ENCODE data around the gene PPP6R3. TPM values are rescaled to one million over a fixed set of nuclear protein-coding genes. Genes with fewer than 3 reads are reported as not detected.
A peak's percentile ranks its signal among the peaks of the same experiment; 100 is the strongest.

PPP6R3 gene
- total RNA-seq, 1 experiment from 2014 or later: 140 TPM

GRCh38 chr11:68583041-68583446 lies 122.5 kb downstream of the PPP6R3 start:
- H3K4me3 ChIP-seq (ENCODE audit: low read length): no peak overlapping the region
- no peak overlapping the region for H2AFZ ChIP-seq (ENCODE audit: low read length)
- H3K36me3 ChIP-seq (ENCODE audit: insufficient read depth, low read length): peaks cover 38% of the 10 kb centered on the region
- no peak overlapping the region for H3K9ac ChIP-seq (ENCODE audit: low read length)
- H3K27me3 ChIP-seq (ENCODE audit: low read length): no peaks in the 10 kb centered on the region
- H4K20me1 ChIP-seq (ENCODE audit: insufficient read depth, low read depth, low read length): 0 out of 2 replicates have a peak, but pooled peaks cover 4% of the 10 kb centered on the region
- H3K9me2 ChIP-seq (replicated peaks; ENCODE audit: insufficient read depth, low read length): no peaks in the 10 kb centered on the region
- H3K4me2 ChIP-seq (ENCODE audit: low read depth, low read length, poor library complexity, severe bottlenecking): no peak overlapping the region
- peaks cover 73% of the 10 kb centered on the region for H3K79me2 ChIP-seq (ENCODE audit: low read length)
- no peak overlapping the region for H3K27ac ChIP-seq (ENCODE audit: low read length)
- DNase-seq: no peak
- H3K4me1 ChIP-seq (ENCODE audit: low read length): peaks cover 3% of the 10 kb centered on the region; the same call in 1 of the 2 replicates
- H3K9me3 ChIP-seq (ENCODE audit: low read length): no peaks in the 10 kb centered on the region

GRCh38 chr11:68584097-68584496 lies 123.5 kb downstream of the PPP6R3 start:
- DNase-seq: peak; percentile 85
- H3K79me2 ChIP-seq (ENCODE audit: low read length): peaks cover 62% of the 10 kb centered on the region
- no peaks in the 10 kb centered on the region for H3K9me3 ChIP-seq (ENCODE audit: low read length)
- H3K27ac ChIP-seq (ENCODE audit: low read length): no peak overlapping the region
- no peak overlapping the region for H3K4me2 ChIP-seq (ENCODE audit: low read depth, low read length, poor library complexity, severe bottlenecking)
- H3K4me1 ChIP-seq (ENCODE audit: low read length): peaks cover 3% of the 10 kb centered on the region; the same call in 1 of the 2 replicates
- 0 out of 2 replicates have a peak, but pooled peaks cover 4% of the 10 kb centered on the region for H4K20me1 ChIP-seq (ENCODE audit: insufficient read depth, low read depth, low read length)
- no peak overlapping the region for H2AFZ ChIP-seq (ENCODE audit: low read length)
- H3K9me2 ChIP-seq (replicated peaks; ENCODE audit: insufficient read depth, low read length): no peaks in the 10 kb centered on the region
- no peak overlapping the region for H3K9ac ChIP-seq (ENCODE audit: low read length)
- no peaks in the 10 kb centered on the region for H3K27me3 ChIP-seq (ENCODE audit: low read length)
- peaks cover 30% of the 10 kb centered on the region for H3K36me3 ChIP-seq (ENCODE audit: insufficient read depth, low read length)
- no peak overlapping the region for H3K4me3 ChIP-seq (ENCODE audit: low read length)

- DNase-seq: no peak
- Histone ChIP-seq H3K79me2 (ENCODE audit: low read length) (peaks cover 54% of the 10 kb centered on the region), H3K9me2 (replicated peaks; ENCODE audit: insufficient read depth, low read length) (no peaks in the 10 kb centered on the region), H2AFZ (ENCODE audit: low read length) (no peak overlapping the region), H3K4me3 (ENCODE audit: low read length) (no peak overlapping the region), H3K27ac (ENCODE audit: low read length) (no peak overlapping the region), H3K9ac (ENCODE audit: low read length) (no peak overlapping the region), H4K20me1 (ENCODE audit: insufficient read depth, low read depth, low read length) (0 out of 2 replicates have a peak, but pooled peaks cover 4% of the 10 kb centered on the region), H3K36me3 (ENCODE audit: insufficient read depth, low read length) (peaks cover 25% of the 10 kb centered on the region), H3K9me3 (ENCODE audit: low read length) (no peaks in the 10 kb centered on the region), H3K4me1 (ENCODE audit: low read length) (peaks cover 3% of the 10 kb centered on the region; the same call in 1 of the 2 replicates), H3K27me3 (ENCODE audit: low read length) (no peaks in the 10 kb centered on the region), H3K4me2 (ENCODE audit: low read depth, low read length, poor library complexity, severe bottlenecking) (no peak overlapping the region)
Measured at GRCh38 chr11:68584991-68585524, 124.5 kb downstream of the PPP6R3 start.

- Histone ChIP-seq H3K9me2 (replicated peaks; ENCODE audit: insufficient read depth, low read length) (no peaks in the 10 kb centered on the region), H3K79me2 (ENCODE audit: low read length) (peaks cover 32% of the 10 kb centered on the region)
- no peak for DNase-seq
Measured at GRCh38 chr11:68589547-68590216, 129.1 kb downstream of the PPP6R3 start.

GRCh38 chr11:68591719-68592118 lies 131.2 kb downstream of the PPP6R3 start:
- H3K4me1 ChIP-seq (ENCODE audit: low read length): no peaks in the 10 kb centered on the region
- H3K9ac ChIP-seq (ENCODE audit: low read length): no peak overlapping the region
- no peaks in the 10 kb centered on the region for H3K9me3 ChIP-seq (ENCODE audit: low read length)
- no peak overlapping the region for H3K27ac ChIP-seq (ENCODE audit: low read length)
- H3K36me3 ChIP-seq (ENCODE audit: insufficient read depth, low read length): peaks cover 37% of the 10 kb centered on the region; the same call in 1 of the 2 replicates
- no peaks in the 10 kb centered on the region for H3K9me2 ChIP-seq (replicated peaks; ENCODE audit: insufficient read depth, low read length)
- no peaks in the 10 kb centered on the region for H3K27me3 ChIP-seq (ENCODE audit: low read length)
- no peak overlapping the region for H3K4me2 ChIP-seq (ENCODE audit: low read depth, low read length, poor library complexity, severe bottlenecking)
- H3K79me2 ChIP-seq (ENCODE audit: low read length): 0 out of 2 replicates have a peak, but pooled peaks cover 17% of the 10 kb centered on the region
- no peak overlapping the region for H3K4me3 ChIP-seq (ENCODE audit: low read length)
- no peak overlapping the region for H2AFZ ChIP-seq (ENCODE audit: low read length)
- no peak for DNase-seq
- no peaks in the 10 kb centered on the region for H4K20me1 ChIP-seq (ENCODE audit: insufficient read depth, low read depth, low read length)

More at GRCh38 chr11:68589547-68590216, 129.1 kb downstream of the PPP6R3 start:
- Histone ChIP-seq H3K4me1 (ENCODE audit: low read length) (no peaks in the 10 kb centered on the region), H4K20me1 (ENCODE audit: insufficient read depth, low read depth, low read length) (no peaks in the 10 kb centered on the region), H3K27me3 (ENCODE audit: low read length) (no peaks in the 10 kb centered on the region), H3K27ac (ENCODE audit: low read length) (no peak overlapping the region), H3K36me3 (ENCODE audit: insufficient read depth, low read length) (peaks cover 35% of the 10 kb centered on the region), H3K4me3 (ENCODE audit: low read length) (no peak overlapping the region), H2AFZ (ENCODE audit: low read length) (no peak overlapping the region), H3K9ac (ENCODE audit: low read length) (no peak overlapping the region), H3K9me3 (ENCODE audit: low read length) (no peaks in the 10 kb centered on the region), H3K4me2 (ENCODE audit: low read depth, low read length, poor library complexity, severe bottlenecking) (no peak overlapping the region)

- H3K4me2 ChIP-seq (ENCODE audit: low read depth, low read length, poor library complexity, severe bottlenecking): no peak overlapping the region
- H3K36me3 ChIP-seq (ENCODE audit: insufficient read depth, low read length): peaks cover 49% of the 10 kb centered on the region
- H3K9ac ChIP-seq (ENCODE audit: low read length): no peak overlapping the region
- H3K4me1 ChIP-seq (ENCODE audit: low read length): no peaks in the 10 kb centered on the region
- H3K4me3 ChIP-seq (ENCODE audit: low read length): no peak overlapping the region
- no peaks in the 10 kb centered on the region for H4K20me1 ChIP-seq (ENCODE audit: insufficient read depth, low read depth, low read length)
- no peaks in the 10 kb centered on the region for H3K27me3 ChIP-seq (ENCODE audit: low read length)
- 0 out of 2 replicates have a peak, but pooled peaks cover 7% of the 10 kb centered on the region for H3K79me2 ChIP-seq (ENCODE audit: low read length)
- no peaks in the 10 kb centered on the region for H3K9me2 ChIP-seq (replicated peaks; ENCODE audit: insufficient read depth, low read length)
- no peaks in the 10 kb centered on the region for H3K9me3 ChIP-seq (ENCODE audit: low read length)
- no peak for DNase-seq
- no peak overlapping the region for H3K27ac ChIP-seq (ENCODE audit: low read length)
- no peak overlapping the region for H2AFZ ChIP-seq (ENCODE audit: low read length)
Measured at GRCh38 chr11:68593441-68593840, 132.9 kb downstream of the PPP6R3 start.

GRCh38 chr11:68594123-68594522 lies 133.6 kb downstream of the PPP6R3 start:
- H3K79me2 ChIP-seq (ENCODE audit: low read length): 0 out of 2 replicates have a peak, but pooled peaks cover 7% of the 10 kb centered on the region
- H4K20me1 ChIP-seq (ENCODE audit: insufficient read depth, low read depth, low read length): no peaks in the 10 kb centered on the region
- H3K27me3 ChIP-seq (ENCODE audit: low read length): no peaks in the 10 kb centered on the region
- no peaks in the 10 kb centered on the region for H3K9me2 ChIP-seq (replicated peaks; ENCODE audit: insufficient read depth, low read length)
- no peak overlapping the region for H3K27ac ChIP-seq (ENCODE audit: low read length)
- H3K4me2 ChIP-seq (ENCODE audit: low read depth, low read length, poor library complexity, severe bottlenecking): no peak overlapping the region
- no peak overlapping the region for H2AFZ ChIP-seq (ENCODE audit: low read length)
- no peaks in the 10 kb centered on the region for H3K4me1 ChIP-seq (ENCODE audit: low read length)
- H3K4me3 ChIP-seq (ENCODE audit: low read length): no peak overlapping the region
- no peaks in the 10 kb centered on the region for H3K9me3 ChIP-seq (ENCODE audit: low read length)
- no peak overlapping the region for H3K9ac ChIP-seq (ENCODE audit: low read length)
- H3K36me3 ChIP-seq (ENCODE audit: insufficient read depth, low read length): peaks cover 56% of the 10 kb centered on the region
- DNase-seq: no peak

GRCh38 chr11:68596231-68596630 lies 135.7 kb downstream of the PPP6R3 start:
- H2AFZ ChIP-seq (ENCODE audit: low read length): no peak overlapping the region
- no peak overlapping the region for H3K4me3 ChIP-seq (ENCODE audit: low read length)
- H3K9me2 ChIP-seq (replicated peaks; ENCODE audit: insufficient read depth, low read length): no peaks in the 10 kb centered on the region
- no peaks in the 10 kb centered on the region for H3K4me1 ChIP-seq (ENCODE audit: low read length)
- no peak overlapping the region for H3K9ac ChIP-seq (ENCODE audit: low read length)
- no peak overlapping the region for H3K4me2 ChIP-seq (ENCODE audit: low read depth, low read length, poor library complexity, severe bottlenecking)
- no peaks in the 10 kb centered on the region for H3K27me3 ChIP-seq (ENCODE audit: low read length)
- H3K79me2 ChIP-seq (ENCODE audit: low read length): 0 out of 2 replicates have a peak, but pooled peaks cover 7% of the 10 kb centered on the region
- no peak for DNase-seq
- peaks cover 66% of the 10 kb centered on the region for H3K36me3 ChIP-seq (ENCODE audit: insufficient read depth, low read length)
- no peaks in the 10 kb centered on the region for H3K9me3 ChIP-seq (ENCODE audit: low read length)
- H3K27ac ChIP-seq (ENCODE audit: low read length): no peak overlapping the region
- H4K20me1 ChIP-seq (ENCODE audit: insufficient read depth, low read depth, low read length): no peaks in the 10 kb centered on the region
